C1 segment of cervical spinal cord (tissue), 14 donors: ENCODE data around the gene C2CD2.
"Not testable (repeated sequence)": the region's sequence is repeated elsewhere in the genome, so short reads cannot be mapped to it uniquely, and the experiment has no call there.

Experiments used
- DNase-seq, 14 donors: peaks; one replicate each; lab custom pipeline; 2025; lab: John Stamatoyannopoulos, UW

C2CD2 gene

DNA sequence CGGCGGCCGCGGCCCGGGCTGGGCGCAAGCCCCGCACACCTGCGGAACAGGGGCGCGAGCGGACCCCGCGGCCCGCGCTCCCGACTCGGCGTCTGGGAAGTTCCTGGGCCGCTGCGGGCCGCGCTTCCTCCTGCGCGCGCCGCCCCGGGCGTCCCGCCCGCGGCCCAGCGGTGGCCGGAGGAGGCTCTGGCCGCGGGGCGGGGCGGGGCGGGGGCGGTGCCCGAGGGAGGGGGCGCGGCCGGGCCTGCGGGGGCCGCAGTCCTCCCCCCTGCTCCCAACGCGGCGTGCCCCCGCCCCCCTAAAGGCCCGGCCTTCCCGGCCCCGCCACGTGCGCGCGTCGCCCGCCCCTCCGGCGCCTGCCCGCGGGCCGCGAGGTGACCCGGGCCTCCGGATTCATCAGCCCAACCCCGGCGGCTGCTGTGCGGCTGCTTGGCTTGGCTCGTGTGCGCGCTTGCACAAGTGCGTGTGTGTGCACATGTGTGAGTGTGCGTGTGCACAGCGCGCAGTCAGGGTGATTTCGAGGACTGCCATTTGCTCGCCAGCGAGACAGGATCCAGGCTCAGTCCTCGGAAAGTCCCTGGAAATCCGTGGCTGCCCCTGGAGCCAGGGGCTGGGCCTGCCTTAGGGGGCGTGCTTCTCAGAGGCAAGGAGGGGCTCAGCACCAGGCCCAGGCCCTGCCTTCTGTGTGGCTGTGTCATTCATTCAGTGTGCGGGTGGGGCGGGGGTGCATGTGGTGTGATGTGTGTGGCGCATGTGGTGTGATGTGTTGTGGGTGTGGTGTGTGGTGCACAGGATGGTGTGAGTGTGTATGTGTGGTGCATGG is at the start of gene C2CD2:
TSS of gene C2CD2 (minus strand) at position 188 of the 823 bp plus-strand sequence. CDS start 370 bp downstream, outside the sequence.
- DNase-seq: peak in 5 of 14 donors; percentile 21 to 68 (median 43)

GRCh38 chr21:42003051-42003461 is 49.2 kb upstream of the C2CD2 start:
- DNase-seq: no peak

DNA sequence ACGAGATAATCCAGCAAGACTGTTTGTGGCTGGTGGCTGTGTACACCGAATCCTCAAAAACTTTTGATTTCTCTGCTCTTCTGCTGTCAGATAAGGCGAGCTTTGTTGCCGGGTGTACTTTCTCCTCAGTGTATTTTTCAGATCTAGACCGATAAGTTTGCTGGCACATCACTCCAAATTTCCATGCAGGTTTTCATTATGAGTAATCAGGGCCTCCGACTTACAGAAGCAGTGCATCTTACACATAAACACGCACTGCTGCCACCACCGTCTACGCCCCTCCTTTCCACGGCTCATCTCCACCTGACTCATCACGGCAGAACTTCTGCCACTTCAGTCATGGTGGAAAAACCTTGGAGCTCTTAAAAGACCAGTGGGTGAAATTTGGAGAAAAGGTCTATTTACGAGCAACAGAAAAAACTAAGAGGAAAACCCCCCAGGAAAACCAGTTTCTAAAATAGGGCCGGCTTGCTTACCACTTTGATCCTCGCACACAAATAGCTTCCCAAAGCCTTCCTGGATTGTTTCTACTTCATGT is 48.7 kb upstream of the C2CD2 start:
- no peak for DNase-seq

GRCh38 chr21:42001781-42002180 is 48.0 kb upstream of the C2CD2 start:
- DNase-seq: no peak

- DNase-seq: no peak
Observed at GRCh38 chr21:42000908-42001307, 47.1 kb upstream of the C2CD2 start.

DNA sequence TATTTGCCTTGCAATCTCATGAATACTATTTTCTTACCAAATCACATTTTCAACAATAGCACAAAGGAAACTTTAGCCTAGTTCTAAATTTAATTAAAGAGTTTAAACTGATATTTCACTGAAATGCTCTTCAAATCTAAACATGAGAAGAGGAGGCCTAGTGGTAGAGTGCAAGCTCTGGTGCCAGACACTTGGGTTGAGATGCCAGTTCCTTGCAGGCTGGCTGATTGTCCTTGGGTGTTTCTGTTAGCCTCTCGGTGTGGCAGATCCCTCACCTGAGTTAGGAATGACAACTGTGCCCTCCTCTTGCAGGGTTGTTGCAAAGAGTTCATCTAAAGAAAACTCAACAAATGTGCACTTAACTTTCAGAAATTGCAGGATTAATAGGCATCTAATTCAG is 43.8 kb upstream of the C2CD2 start:
- DNase-seq: no peak

GRCh38 chr21:41995577-41995976 is 41.8 kb upstream of the C2CD2 start:
- DNase-seq: no peak

GRCh38 chr21:41994613-41995012 is 40.8 kb upstream of the C2CD2 start:
- not testable (repeated sequence) for DNase-seq

GRCh38 chr21:41993744-41994143 is 39.9 kb upstream of the C2CD2 start:
- no peak for DNase-seq

- DNase-seq: no peak
Observed at GRCh38 chr21:41992576-41992975, 38.8 kb upstream of the C2CD2 start.

DNA sequence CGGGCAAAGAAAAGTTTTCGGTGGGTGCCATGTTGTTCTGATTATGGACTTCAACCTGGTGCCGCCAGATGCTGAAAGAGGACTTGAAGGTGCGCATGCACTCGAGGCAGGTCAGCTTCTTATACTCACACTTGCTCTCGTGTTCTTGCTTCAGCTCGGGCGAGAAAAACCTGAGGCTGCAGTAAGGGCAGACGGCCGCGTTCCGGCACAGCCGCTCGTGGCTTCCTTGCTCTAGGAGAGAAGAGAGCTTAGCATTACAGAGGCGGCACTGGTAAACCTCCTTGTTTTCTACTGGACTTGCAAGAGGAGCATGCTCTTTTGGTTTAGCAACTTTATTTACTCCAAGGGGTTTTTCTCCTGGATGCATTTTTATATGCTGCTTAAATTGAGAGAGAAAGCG is 37.8 kb upstream of the C2CD2 start:
- no peak for DNase-seq

GRCh38 chr21:41989698-41990097 is 35.9 kb upstream of the C2CD2 start:
- DNase-seq: no peak

DNA sequence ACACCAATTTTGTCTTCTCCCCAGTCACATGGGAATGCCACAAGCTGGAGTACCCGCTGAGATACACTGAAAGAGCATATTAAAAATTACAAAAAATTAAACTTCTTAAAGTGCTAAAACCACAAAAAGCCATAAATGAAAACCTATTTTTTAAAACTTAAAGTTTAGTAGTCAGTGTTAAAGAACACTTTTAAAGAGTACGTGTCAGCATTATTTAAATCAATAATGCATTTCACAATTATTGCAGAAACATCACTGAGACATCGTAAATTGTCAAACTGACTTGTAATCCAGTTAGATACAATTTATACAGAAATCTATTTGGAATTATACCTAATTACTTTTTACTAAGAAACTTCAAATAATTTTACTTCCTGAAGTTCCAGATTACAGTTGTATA is 33.5 kb upstream of the C2CD2 start:
- DNase-seq: no peak

DNA sequence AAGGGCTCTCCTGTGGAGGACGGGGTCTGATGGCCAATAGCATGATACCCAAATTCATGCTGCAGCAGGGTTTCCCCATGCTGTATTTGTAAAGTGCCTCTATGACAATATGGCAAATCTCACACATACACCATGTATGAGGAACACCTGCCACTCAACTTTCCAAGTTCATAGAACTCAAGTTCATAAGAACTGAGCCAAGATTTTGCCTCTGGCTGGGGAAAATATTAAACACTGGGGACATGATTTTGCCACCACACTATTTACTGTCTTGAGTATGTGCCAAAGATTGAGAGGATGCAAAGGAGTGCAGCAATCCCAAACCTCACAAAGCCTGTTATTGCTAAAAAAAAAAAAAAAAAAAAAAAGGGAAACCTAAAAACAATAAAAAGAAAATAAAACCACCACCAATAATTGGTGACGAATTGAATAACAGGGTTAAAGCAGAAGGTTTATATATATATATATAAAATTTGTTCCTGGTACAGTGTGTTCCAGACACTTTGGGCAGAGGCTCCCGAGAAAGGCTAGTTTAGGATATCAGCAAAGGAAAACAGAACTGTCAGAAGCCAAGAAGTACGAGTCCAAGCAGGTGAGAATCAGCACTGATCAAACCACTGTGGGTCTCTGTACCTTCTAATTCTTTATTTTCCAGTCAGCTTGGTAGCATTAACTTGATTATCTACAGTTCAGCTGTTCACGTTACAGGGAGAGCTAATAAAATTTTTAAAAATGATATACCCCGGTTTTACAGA is 32.0 kb upstream of the C2CD2 start:
- DNase-seq: no peak

DNA sequence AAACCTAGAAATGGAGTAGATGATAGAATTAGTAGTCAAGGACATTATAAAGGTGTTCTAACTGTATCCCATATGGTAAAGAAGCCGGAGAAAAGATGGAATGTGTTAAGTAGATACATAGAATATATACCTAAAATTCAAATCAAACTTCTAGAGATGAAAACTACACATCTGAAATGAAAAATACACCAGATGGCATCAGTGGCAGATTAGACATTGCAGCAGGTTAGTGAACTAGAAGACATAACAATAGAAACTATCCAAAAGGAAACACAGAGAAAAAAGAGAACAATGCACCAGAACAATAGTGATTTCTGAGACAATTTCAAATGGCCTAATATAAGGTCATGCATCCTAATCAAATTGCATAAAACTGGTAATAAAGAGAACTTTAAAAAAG is 29.4 kb upstream of the C2CD2 start:
- DNase-seq: no peak

DNA sequence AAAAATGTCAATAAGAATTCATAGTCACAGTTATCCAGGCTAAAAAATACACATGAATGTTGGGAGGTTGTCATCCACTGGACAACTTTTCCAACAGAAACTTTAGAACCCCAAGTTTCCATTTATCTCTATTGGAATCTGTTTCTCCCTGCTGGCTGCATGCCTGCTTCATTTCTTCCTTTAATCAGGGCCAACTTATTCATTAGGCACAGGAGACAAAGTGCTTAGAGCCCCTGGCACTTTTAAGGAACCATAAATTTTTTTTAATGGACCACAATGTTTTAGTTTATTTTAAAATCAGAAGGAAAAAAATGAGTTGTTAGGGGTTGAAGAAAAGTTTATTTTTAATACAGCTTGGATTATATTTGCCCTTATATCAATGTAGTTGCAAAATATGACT is 26.7 kb upstream of the C2CD2 start:
- no peak for DNase-seq

- no peak for DNase-seq
Observed at GRCh38 chr21:41979751-41980369, 26.0 kb upstream of the C2CD2 start.

DNA sequence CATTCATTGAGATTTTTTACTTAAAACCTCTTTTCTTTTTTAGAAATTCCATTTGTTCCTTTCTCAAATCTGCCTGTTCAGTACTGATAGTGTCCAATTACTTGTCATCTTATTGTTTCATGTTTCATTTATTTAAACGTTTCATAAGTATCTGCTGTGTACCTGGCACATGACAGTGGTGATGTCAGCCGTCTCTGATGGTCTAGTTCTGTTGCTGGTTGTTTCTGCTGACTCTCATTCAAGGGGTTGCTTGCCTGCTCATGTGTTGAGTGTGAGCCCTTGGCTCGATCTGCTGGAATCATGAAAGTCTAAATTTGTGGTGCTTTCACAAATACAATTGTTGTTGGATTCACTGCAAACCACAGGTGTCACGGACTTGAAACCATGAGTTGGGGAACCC is 25.5 kb upstream of the C2CD2 start:
- DNase-seq: no peak

DNA sequence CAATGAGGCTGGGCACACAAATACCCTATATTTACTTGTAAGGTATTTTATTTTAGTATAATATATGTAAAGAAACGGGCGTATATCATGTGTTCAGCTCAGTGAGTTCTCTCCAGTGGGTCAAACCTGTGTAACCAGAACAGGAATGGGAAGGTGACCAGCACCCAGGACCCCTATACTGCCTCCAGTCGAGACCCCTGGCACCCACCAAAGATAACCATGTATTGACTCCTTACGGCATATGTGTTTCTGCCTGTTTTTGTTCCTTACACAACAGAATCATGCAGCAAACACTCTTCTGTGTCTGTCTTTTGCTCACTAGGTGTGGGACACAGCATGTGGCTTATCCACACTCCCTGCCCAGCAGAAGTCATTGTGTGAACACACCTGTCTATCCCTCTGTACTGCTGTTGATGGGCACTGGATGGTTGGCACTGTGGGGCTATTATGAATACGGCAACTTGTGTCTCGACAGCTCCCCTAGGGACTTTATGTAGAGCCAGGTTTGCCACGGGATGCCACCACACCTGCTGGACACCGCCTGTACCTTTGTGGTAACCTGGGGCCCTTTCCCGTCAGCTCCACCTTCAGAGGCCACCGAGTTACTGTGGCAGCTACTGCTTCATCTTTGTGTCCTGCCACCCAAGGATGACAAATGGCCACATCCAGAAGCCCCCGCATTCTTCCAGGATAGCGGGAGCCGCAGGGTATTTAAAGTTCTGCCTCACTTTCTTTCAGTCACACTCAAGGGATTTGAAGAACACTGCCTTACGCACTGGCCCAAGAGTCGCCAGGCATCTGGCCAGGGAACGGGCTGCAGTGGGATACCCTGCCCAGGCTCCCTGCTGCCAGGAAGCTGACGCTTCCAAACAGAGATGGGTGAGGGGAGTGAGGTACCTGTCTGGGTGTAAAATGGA is 23.5 kb upstream of the C2CD2 start:
- DNase-seq: peak in 2 of 14 donors; percentile 28 to 40

DNA sequence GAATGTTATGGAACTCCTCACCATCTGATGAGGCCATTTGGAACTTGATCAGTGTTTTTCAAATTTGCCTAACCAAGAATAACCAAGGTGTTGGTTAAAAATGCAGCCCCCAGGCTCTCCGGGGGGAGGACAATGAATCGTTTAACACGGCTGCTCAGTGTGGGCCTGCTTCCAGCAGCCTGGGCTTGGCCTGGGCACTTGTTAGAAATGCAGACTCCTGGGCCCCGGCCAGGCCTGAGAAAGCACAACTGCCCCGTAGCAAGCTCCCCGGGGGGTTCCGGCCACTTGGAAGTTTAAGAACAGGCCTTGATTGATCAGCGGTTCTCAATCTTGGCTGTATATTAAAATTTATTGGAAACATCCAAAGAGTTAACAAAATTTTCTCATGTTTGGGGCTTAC is 22.8 kb upstream of the C2CD2 start:
- DNase-seq: no peak
